SK-N-MC (cell line): ENCODE data around the gene ZNF507.

ENCODE experiments used
- EZH2 ChIP-seq: fragments of 200-600 bp; sonication (generic); IDR thresholded peaks from one replicate; pipeline ENCODE4 v1.6.1; 2017; ENCODE audit warnings: antibody characterized with exemption
- FOXP2 ChIP-seq: optimal IDR thresholded peaks from 2 replicates; pipeline ENCODE3; 2011; ENCODE audit warnings: mild to moderate bottlenecking, moderate library complexity; ENCODE audit not compliant: insufficient read depth; ENCODE audit errors: extremely low read length, control extremely low read depth
- POLR2AphosphoS5 ChIP-seq: IDR thresholded peaks from 2 replicates; pipeline ENCODE4 v1.6.1; 2012; ENCODE audit warnings: mild to moderate bottlenecking, low read depth, low read length, borderline replicate concordance

GRCh38 chr19:32359581-32359980 is 14.2 kb downstream of the ZNF507 start:
- TF ChIP-seq POLR2AphosphoS5 (no peak), FOXP2 (no peak), EZH2 (no peak)
